GM18508 (cell line): ENCODE results near the gene ATP5MC2.

ENCODE experiments used
- ATAC-seq: cut with Tn5 transposase; IDR thresholded peaks from one replicate; pipeline ENCODE4 v1.9.1; 2021; ENCODE audit warnings: moderate number of reproducible peaks; ENCODE audit not compliant: insufficient read depth, unreplicated experiment

The ATP5MC2 gene

GRCh38 chr12:53618275-53618674, 57.6 kb downstream of the ATP5MC2 start:
- ATAC-seq = no peak

DNA sequence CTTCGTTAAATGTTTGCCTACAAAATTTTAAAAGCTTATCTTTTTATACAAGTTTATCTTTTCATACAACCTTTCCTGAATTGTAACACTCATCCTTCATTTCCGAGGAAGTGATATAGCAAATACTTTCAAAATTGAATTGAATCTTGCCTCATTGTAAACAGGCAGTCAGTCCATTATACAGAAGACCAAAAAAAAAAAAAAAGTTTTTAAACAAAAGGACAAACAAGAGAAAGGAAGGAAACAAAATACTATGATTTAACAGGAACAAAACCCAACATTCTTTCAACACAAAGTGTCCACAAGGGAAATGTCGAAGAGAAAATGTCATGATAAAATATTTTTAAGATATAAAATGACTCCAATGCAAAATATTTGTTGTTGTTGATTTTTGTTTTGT, 58.2 kb downstream of the ATP5MC2 start:
- no peak for ATAC-seq

DNA sequence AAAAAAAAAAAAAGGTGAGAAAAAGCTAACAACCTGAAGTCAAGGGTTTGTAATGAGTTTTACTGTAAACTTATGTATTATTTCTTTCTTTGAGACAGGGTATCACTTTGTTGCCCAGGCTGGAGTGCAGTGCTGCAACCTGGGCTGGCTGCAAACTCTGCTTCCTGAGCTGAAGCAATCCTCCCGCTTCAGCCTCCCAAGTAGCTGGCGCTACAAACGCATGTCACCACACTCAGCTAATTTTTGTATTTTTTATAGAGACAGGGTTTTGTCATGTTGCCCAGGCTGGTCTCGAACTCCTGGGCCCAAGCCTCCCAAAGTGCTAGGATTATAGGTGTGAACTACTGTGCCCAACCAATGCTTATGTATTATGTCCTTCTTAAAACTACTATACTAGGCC, 58.9 kb downstream of the ATP5MC2 start:
- ATAC-seq = no peak
